ENCODE measurements around the gene TLR7.
A peak's percentile ranks its signal among the peaks of the same experiment; 100 is the strongest.

The TLR7 gene

DNA sequence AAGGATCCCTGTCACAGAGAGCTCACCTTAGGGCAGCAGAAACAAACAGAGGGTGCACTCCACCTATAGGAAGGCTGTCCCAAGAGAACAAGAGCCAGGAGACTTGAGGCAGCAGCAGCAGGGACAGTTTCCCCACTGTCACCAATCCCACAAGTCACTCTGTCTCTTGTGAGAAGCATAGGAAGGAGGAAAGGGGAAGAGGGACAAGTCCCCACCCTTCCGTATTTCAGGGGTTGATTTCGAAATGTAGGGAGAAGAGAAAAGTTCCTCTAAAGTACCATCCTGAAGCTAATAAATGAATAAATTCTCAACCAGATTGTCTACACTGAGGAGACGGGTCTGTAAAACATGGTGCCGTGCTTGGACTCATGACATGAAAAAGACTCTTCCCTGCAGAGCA, 30.1 kb downstream of the TLR7 start:
- Mint-ChIP-seq H3K4me3 (no peak overlapping the region), H3K4me1 (peaks cover 14 to 33% of the 10 kb centered on the region in 2 donors), H3K36me3 (no peaks in the 10 kb centered on the region), H3K27me3 (peaks cover 0 to 28% of the 10 kb centered on the region in 2 donors), H3K27ac (no peak overlapping the region), H3K9me3 (no peaks in the 10 kb centered on the region)
- DNase-seq, result no peak
- ATAC-seq (replicated peaks), result no peak

DNA sequence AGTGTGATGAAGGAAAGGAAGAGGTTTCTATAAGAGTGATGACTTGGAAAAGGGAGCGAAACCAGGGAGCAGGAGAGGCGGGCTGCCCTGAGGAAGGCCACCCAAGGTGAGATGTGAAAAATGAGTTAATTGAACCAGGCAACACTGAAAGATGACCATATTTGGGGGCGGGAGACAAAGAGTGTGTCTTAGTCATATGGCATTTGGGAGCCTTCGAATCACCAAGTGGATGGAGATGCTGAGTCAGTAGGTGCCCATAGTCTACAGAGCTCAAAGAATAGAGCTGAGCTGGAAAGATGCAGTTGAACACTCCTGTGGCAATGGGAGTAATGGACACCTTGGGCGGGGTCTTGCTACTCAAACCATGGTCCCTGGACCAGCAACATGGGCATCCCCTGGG, 31.2 kb downstream of the TLR7 start:
- Mint-ChIP-seq H3K4me1 (peaks cover 12 to 23% of the 10 kb centered on the region in 2 donors), H3K4me3 (no peak overlapping the region), H3K27me3 (peaks cover 0 to 37% of the 10 kb centered on the region in 2 donors), H3K9me3 (no peaks in the 10 kb centered on the region), H3K36me3 (no peaks in the 10 kb centered on the region), H3K27ac (no peak overlapping the region)
- ATAC-seq (replicated peaks) (no peak), DNase-seq (no peak)

DNA sequence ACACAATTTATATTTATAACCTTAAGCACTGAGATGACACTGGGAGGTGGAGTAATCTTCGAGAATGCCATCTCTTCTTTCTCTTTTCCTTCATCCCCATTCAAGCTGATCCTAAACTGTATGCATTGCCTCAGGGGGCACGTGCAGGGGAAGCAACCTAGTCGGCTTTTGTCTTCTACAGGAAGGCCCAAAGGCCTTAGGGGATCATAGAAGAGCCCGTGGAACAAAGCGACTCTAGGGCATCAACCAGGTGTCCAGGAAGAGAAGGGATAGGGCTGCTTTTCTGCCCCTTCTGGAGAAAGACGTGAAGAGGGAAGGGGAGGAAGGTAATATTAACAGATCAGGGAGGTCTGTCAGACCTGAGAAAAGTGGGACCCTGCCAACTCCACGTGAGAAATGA, 32.6 kb downstream of the TLR7 start:
- Mint-ChIP-seq H3K4me1 (peaks cover 9 to 10% of the 10 kb centered on the region in 2 donors), H3K9me3 (no peaks in the 10 kb centered on the region), H3K4me3 (no peak overlapping the region), H3K36me3 (no peaks in the 10 kb centered on the region), H3K27ac (no peak overlapping the region), H3K27me3 (peaks cover 0 to 42% of the 10 kb centered on the region in 2 donors)
- DNase-seq (no peak), ATAC-seq (replicated peaks) (no peak)

DNA sequence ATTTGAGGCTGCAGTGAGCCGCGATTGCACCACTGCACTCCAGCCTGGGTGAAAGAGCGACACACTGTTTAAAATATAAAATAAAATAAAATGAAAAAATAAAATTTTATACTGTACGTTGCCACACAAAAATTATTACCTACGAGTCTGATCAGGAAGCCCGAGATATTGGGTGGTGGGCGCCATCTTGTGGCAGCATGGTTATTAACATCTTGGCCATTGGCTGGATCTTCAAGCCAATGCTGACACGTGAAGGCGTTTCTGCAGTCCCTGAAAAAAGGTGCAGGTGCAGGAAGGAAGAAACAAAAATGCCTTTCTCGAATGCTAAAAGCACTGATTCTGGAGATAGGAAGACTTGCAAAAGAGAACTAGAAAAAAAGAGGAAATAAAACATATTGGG, 34.6 kb downstream of the TLR7 start:
- peaks cover 0 to 42% of the 10 kb centered on the region in 2 donors for H3K27me3 Mint-ChIP-seq
- H3K4me1 Mint-ChIP-seq, result peaks cover 8 to 9% of the 10 kb centered on the region in 2 donors
- H3K9me3 Mint-ChIP-seq, result no peaks in the 10 kb centered on the region
- peak; percentile 42 for DNase-seq
- peak; percentile 52 to 67 for ATAC-seq (replicated peaks)
- H3K27ac Mint-ChIP-seq, result no peak overlapping the region
- no peak overlapping the region for H3K4me3 Mint-ChIP-seq
- H3K36me3 Mint-ChIP-seq, result no peaks in the 10 kb centered on the region

DNA sequence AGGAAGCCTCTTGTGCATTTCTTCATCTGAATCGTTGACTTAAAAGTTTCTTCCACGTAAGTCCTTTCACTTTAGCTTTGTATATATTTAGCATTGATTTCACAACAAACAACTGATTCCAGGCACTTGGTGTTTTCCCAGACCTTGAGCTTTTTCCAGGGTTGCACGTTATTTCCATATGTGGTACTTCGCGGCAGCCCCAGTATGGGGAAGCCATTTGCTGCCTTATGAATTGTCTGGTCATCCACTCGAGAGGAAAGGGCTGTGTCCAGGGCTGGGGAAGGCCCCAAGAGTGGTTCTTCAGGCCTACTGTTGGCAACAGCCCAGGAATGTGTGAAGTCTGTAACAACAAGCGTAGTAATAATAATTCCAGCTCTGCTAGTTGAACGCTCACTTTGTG, 36.8 kb downstream of the TLR7 start:
- Mint-ChIP-seq H3K27me3 (peaks cover 0 to 30% of the 10 kb centered on the region in 2 donors), H3K27ac (no peak overlapping the region), H3K4me1 (peaks cover 7 to 8% of the 10 kb centered on the region in 2 donors), H3K9me3 (no peaks in the 10 kb centered on the region), H3K36me3 (no peaks in the 10 kb centered on the region), H3K4me3 (no peak overlapping the region)
- ATAC-seq (replicated peaks), result no peak
- DNase-seq, result no peak

DNA sequence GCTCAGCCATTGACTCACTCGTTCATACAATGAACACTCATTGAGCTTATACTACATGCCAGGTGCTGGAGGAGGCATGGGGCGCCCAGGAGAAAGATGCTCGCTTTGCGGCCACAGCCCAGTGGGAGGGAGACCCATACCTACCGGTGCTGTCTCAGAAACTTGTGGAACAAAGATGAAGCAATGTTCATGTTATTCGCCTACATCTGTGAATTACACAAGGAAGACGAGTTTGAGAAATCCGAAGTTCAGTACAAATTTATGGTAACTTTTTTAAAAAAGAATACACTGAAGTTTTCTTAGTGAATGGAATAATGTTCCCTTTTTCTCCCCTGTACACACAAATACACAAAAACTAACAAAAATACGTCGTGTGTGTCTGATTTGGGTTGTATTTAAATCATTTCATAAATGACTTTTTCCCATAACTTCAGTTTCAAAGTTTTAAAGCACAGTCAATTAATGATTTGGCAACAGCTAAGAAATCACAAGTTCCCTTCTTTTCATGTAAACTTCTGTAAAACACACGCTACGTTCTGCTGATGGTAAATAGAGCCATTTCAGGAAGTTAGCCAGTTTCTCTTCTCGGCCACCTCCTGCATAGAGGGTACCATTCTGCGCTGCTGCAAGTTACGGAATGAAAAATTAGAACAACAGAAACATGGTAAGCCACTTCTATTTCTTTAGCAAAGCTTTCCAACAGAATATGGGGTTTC, 39.3 kb downstream of the TLR7 start, which contains the start of gene TLR8:
Gene TLR8, plus strand, starts transcription at position 575 of the 716 bp plus-strand sequence. Its CDS starts 87 bp downstream, at position 662.
- Mint-ChIP-seq H3K9me3 (no peaks in the 10 kb centered on the region), H3K36me3 (no peaks in the 10 kb centered on the region), H3K27me3 (peaks cover 0 to 19% of the 10 kb centered on the region in 2 donors), H3K27ac (no peak within 1 kb of the TSS), H3K4me1 (peaks cover 8 to 17% of the 10 kb centered on the region in 2 donors), H3K4me3 (no peak within 1 kb of the TSS)
- DNase-seq, result no peak
- no peak for ATAC-seq (replicated peaks)

DNA sequence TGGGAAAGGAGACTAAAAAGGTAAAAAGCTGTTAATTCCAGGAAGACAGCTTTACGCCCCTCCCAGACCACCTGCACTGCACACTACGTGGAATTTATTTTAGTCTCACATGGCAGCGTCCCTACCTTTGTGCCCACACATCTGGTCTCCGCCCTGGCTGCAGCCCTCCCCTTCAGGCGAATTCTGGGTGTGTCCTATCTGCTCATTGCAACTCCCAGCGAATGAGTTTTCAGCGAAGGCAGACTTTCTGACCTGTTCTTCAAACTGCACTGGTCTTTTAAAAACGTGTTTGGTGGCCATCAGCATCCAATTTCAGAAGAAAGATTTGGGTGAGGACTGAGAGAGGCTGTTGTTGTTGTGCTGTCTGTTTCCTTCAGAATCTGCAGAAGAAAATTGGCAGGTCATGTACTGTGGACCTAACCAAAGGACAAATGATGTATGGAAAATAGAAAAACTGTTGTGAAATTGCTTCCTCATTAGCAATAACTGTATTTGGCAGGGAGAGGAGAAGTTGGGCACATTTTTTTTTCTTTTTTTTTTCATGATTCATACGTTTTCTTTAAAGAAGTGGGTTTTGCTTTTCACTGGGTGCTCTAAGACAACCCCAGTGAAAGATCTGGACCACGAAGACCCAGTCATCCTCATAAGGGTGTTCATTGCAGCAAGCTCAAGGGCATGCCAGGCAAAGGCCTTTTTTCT, 43.7 kb downstream of the TLR7 start:
- Mint-ChIP-seq H3K36me3 (no peaks in the 10 kb centered on the region), H3K9me3 (no peaks in the 10 kb centered on the region), H3K4me3 (no peak overlapping the region), H3K4me1 (peaks cover 3 to 19% of the 10 kb centered on the region in 2 donors), H3K27me3 (peaks cover 0 to 13% of the 10 kb centered on the region in 2 donors), H3K27ac (no peak overlapping the region)
- ATAC-seq (replicated peaks) (peak; percentile 20 to 21), DNase-seq (no peak)

DNA sequence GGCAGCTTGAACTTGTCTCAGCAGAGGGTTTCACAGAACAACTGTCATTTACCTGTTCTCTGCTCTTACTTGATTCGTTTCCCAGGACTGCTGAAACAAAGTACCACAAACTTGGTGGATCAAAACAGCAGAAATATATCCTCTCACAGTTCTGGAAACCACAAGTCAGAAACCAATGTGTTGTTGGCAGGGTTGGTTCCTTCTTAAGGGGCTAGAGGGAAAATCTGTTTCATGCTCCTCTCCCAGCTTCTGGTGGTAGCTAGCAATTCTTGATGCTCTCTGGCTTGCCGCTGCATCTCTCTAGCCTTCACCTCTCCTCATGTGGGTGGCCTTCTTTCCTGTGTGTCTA, 44.2 kb downstream of the TLR7 start:
- H3K27me3 Mint-ChIP-seq, result peaks cover 0 to 18% of the 10 kb centered on the region in 2 donors
- no peak overlapping the region for H3K4me3 Mint-ChIP-seq
- H3K36me3 Mint-ChIP-seq, result no peaks in the 10 kb centered on the region
- peaks cover 3 to 19% of the 10 kb centered on the region in 2 donors for H3K4me1 Mint-ChIP-seq
- ATAC-seq (replicated peaks) (peak in 1 of 2 donors; percentile 23), DNase-seq (no peak)
- no peak overlapping the region for H3K27ac Mint-ChIP-seq
- no peaks in the 10 kb centered on the region for H3K9me3 Mint-ChIP-seq

DNA sequence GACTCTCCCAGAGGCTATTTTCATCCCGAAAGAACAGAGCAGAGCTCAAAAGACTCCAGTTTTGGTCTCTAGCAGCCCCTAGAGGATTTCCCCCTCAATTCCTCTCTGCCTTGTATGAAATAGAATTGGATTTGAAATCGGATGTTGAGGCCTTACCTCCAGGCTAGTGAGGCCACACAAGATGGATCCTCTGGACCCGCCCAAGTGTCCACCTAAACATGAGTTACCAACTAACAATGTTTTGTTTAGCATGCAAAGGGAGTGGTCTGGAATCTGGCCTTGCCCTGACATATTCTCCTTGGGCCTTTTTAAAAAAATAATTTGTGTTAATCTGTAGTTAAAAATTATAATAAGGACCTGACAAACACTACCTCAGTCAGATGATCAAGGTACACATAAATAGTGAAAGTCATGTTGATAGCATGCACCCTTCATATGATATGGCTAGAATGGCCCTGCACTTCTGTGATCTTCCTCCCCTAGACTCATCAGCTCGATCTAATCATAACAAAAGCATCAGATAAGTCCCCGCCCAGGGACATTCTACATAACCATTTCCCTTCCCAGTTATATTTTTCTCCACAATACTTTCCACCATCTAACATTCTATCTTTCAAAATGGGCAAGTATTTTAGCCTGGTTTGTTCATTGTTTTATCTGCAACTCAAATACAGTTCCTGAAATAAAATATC, 46.1 kb downstream of the TLR7 start:
- H3K36me3 Mint-ChIP-seq, result no peaks in the 10 kb centered on the region
- H3K27ac Mint-ChIP-seq, result no peak overlapping the region
- no peak for ATAC-seq (replicated peaks)
- H3K27me3 Mint-ChIP-seq, result peaks cover 0 to 26% of the 10 kb centered on the region in 2 donors
- no peak overlapping the region for H3K4me3 Mint-ChIP-seq
- H3K9me3 Mint-ChIP-seq, result no peaks in the 10 kb centered on the region
- no peak for DNase-seq
- H3K4me1 Mint-ChIP-seq, result peaks cover 3 to 19% of the 10 kb centered on the region in 2 donors

DNA sequence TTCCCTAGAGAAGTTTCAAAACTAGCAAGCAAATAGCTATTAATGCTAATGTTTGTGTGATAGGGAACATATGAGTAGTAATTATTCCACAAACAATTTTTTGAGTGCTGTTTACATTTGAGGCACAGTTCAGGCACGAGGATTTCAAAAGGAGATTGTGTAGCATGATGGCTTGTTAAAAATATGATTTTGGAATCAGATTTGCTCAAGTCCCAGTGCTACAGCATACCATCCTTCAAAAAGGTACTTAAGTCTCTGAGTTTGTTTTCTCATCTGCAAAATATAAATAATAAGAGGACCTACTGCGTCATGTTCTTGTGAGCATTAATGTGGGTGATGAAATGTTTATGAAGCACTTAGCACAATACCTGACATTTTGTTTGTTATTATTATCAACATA, 50.9 kb downstream of the TLR7 start:
- DNase-seq (no peak), ATAC-seq (replicated peaks) (no peak)
- Mint-ChIP-seq H3K9me3 (no peaks in the 10 kb centered on the region), H3K27me3 (peaks cover 0 to 29% of the 10 kb centered on the region in 2 donors), H3K4me3 (no peak overlapping the region), H3K36me3 (no peaks in the 10 kb centered on the region), H3K4me1 (no peaks in the 10 kb centered on the region), H3K27ac (no peak overlapping the region)

DNA sequence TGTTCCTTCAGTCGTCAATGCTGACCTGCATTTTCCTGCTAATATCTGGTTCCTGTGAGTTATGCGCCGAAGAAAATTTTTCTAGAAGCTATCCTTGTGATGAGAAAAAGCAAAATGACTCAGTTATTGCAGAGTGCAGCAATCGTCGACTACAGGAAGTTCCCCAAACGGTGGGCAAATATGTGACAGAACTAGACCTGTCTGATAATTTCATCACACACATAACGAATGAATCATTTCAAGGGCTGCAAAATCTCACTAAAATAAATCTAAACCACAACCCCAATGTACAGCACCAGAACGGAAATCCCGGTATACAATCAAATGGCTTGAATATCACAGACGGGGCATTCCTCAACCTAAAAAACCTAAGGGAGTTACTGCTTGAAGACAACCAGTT, 52.2 kb downstream of the TLR7 start:
- Mint-ChIP-seq H3K27me3 (peaks cover 0 to 31% of the 10 kb centered on the region in 2 donors), H3K27ac (no peak overlapping the region), H3K4me3 (no peak overlapping the region), H3K36me3 (no peaks in the 10 kb centered on the region), H3K4me1 (peaks cover 2 to 4% of the 10 kb centered on the region in 2 donors), H3K9me3 (no peaks in the 10 kb centered on the region)
- ATAC-seq (replicated peaks), result no peak
- no peak for DNase-seq

DNA sequence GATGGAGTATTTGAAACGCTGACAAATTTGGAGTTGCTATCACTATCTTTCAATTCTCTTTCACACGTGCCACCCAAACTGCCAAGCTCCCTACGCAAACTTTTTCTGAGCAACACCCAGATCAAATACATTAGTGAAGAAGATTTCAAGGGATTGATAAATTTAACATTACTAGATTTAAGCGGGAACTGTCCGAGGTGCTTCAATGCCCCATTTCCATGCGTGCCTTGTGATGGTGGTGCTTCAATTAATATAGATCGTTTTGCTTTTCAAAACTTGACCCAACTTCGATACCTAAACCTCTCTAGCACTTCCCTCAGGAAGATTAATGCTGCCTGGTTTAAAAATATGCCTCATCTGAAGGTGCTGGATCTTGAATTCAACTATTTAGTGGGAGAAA, 52.7 kb downstream of the TLR7 start:
- no peak for DNase-seq
- H3K27me3 Mint-ChIP-seq, result peaks cover 0 to 37% of the 10 kb centered on the region in 2 donors
- H3K36me3 Mint-ChIP-seq, result no peaks in the 10 kb centered on the region
- H3K9me3 Mint-ChIP-seq, result no peaks in the 10 kb centered on the region
- no peak for ATAC-seq (replicated peaks)
- peaks cover 2 to 4% of the 10 kb centered on the region in 2 donors for H3K4me1 Mint-ChIP-seq
- H3K4me3 Mint-ChIP-seq, result no peak overlapping the region
- no peak overlapping the region for H3K27ac Mint-ChIP-seq

DNA sequence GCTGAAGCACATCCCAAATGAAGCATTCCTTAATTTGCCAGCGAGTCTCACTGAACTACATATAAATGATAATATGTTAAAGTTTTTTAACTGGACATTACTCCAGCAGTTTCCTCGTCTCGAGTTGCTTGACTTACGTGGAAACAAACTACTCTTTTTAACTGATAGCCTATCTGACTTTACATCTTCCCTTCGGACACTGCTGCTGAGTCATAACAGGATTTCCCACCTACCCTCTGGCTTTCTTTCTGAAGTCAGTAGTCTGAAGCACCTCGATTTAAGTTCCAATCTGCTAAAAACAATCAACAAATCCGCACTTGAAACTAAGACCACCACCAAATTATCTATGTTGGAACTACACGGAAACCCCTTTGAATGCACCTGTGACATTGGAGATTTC, 54.1 kb downstream of the TLR7 start:
- peaks cover 2 to 4% of the 10 kb centered on the region in 2 donors for H3K4me1 Mint-ChIP-seq
- H3K27me3 Mint-ChIP-seq, result peaks cover 0 to 34% of the 10 kb centered on the region in 2 donors
- H3K36me3 Mint-ChIP-seq, result no peaks in the 10 kb centered on the region
- ATAC-seq (replicated peaks) (no peak), DNase-seq (no peak)
- no peak overlapping the region for H3K4me3 Mint-ChIP-seq
- no peak overlapping the region for H3K27ac Mint-ChIP-seq
- no peaks in the 10 kb centered on the region for H3K9me3 Mint-ChIP-seq

DNA sequence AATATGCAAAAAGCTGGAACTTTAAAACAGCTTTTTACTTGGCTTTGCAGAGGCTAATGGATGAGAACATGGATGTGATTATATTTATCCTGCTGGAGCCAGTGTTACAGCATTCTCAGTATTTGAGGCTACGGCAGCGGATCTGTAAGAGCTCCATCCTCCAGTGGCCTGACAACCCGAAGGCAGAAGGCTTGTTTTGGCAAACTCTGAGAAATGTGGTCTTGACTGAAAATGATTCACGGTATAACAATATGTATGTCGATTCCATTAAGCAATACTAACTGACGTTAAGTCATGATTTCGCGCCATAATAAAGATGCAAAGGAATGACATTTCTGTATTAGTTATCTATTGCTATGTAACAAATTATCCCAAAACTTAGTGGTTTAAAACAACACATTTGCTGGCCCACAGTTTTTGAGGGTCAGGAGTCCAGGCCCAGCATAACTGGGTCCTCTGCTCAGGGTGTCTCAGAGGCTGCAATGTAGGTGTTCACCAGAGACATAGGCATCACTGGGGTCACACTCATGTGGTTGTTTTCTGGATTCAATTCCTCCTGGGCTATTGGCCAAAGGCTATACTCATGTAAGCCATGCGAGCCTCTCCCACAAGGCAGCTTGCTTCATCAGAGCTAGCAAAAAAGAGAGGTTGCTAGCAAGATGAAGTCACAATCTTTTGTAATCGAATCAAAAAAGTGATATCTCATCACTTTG, 55.2 kb downstream of the TLR7 start:
- Mint-ChIP-seq H3K27ac (no peak overlapping the region), H3K4me3 (no peak overlapping the region), H3K27me3 (peaks cover 0 to 26% of the 10 kb centered on the region in 2 donors), H3K9me3 (no peaks in the 10 kb centered on the region), H3K36me3 (no peaks in the 10 kb centered on the region), H3K4me1 (peaks cover 2 to 4% of the 10 kb centered on the region in 2 donors)
- DNase-seq (no peak), ATAC-seq (replicated peaks) (no peak)

Data from stimulated activated naive B cell treated with anti-CD40 and anti-IgM and Interleukin-4, amounts not matched to agents 10 μg/mL and 1 μg/mL and 100 μg/mL, for 72 hours (primary cell).